GM12878 (cell line): ENCODE measurements around the gene CNTNAP2. TPM values are rescaled to one million over a fixed set of nuclear protein-coding genes. Genes with fewer than 3 reads are reported as not detected.

ENCODE experiments used
- ATAC-seq: fragments of 200-7000 bp; cut with Tn5 transposase; 3 replicates; pipeline ENCODE4 v1.9.1; 2020; ENCODE audit warnings: mild to moderate bottlenecking, moderate library complexity
- BruUV-seq: library from RNA; stranded (reverse); fragments of 400-500 nt; replicated peaks from 2 replicates; lab custom pipeline; 2021; lab: Mats Ljungman, UMichigan
- CTCF ChIA-PET: fragments of 300-600 bp; sonication (Branson Sonifier 250); formaldehyde crosslinking; extraction: SDS; loops from one replicate; lab custom pipeline; 2021; ENCODE audit warnings: inconsistent platforms; lab: Yijun Ruan, JAX
- POLR2A ChIA-PET: fragments of 350-600 bp; formaldehyde crosslinking; extraction: SDS; loops from one replicate; lab custom pipeline; 2021; ENCODE audit warnings: inconsistent platforms; lab: Charles Lee
- RAD21 ChIA-PET: fragments of 300-600 bp; sonication (Branson Sonifier 250); formaldehyde crosslinking; loops from one replicate; lab custom pipeline; 2023; ENCODE audit warnings: antibody characterized with exemption; ENCODE audit not compliant: unreplicated experiment; lab: Charles Lee
- SMC1A ChIA-PET: fragments of 300-600 bp; sonication (Branson Sonifier 250); formaldehyde crosslinking; loops from one replicate; lab custom pipeline; 2023; ENCODE audit not compliant: unreplicated experiment, uncharacterized antibody; lab: Charles Lee
- DNase-seq: peaks from one replicate; pipeline ENCODE4 v3.0.0-alpha.2; 2011; ENCODE audit warnings: low read depth, low spot score
- FAIRE-seq: peaks from 3 replicates; lab custom pipeline; 2011; peaks lifted over from hg19 to GRCh38; lab: Jason Lieb, UNC
- H2AFZ ChIP-seq: 2 replicates; pipeline ENCODE4 v1.6.0; 2011; ENCODE audit warnings: low read depth, low read length, control low read depth; ENCODE audit not compliant: control insufficient read depth
- H3K27ac ChIP-seq: 2 replicates; pipeline ENCODE4 v1.5.1; 2011; ENCODE audit warnings: control low read depth; ENCODE audit not compliant: control insufficient read depth, insufficient read depth
- H3K27me3 ChIP-seq, 2 experiments: replicated peaks in 1 of 2; 2 replicates each; pipeline versions ENCODE4 v1.6.0 to v1.6.1; 2011; ENCODE audit warnings: low read length in 1 of 2; ENCODE audit not compliant: control insufficient read depth in 2 of 2, insufficient read depth in 2 of 2
- H3K36me3 ChIP-seq, 2 experiments: 2 replicates each; pipeline ENCODE4 v1.5.1; 2011; ENCODE audit warnings: low read length in 1 of 2; ENCODE audit not compliant: control insufficient read depth in 2 of 2, insufficient read depth in 2 of 2
- H3K4me1 ChIP-seq: 2 replicates; pipeline ENCODE4 v1.6.1; 2011; ENCODE audit warnings: mild to moderate bottlenecking, low read length, moderate library complexity, mixed read lengths; ENCODE audit not compliant: control insufficient read depth, insufficient read depth
- H3K4me2 ChIP-seq: 2 replicates; pipeline ENCODE4 v1.6.0; 2011; ENCODE audit warnings: control low read depth; ENCODE audit not compliant: control insufficient read depth, insufficient read depth
- H3K4me3 ChIP-seq: fragments of 200-600 bp; sonication (generic); 2 replicates; pipeline ENCODE4 v1.5.1; 2016
- H3K79me2 ChIP-seq: 2 replicates; pipeline ENCODE4 v1.6.0; 2011; ENCODE audit warnings: low read length; ENCODE audit not compliant: control insufficient read depth, insufficient read depth
- H3K9ac ChIP-seq: 2 replicates; pipeline ENCODE4 v1.8.0; 2011; ENCODE audit warnings: low read length, control low read depth, mixed read lengths; ENCODE audit not compliant: control insufficient read depth, insufficient read depth
- H3K9me3 ChIP-seq: replicated peaks from 3 replicates; pipeline ENCODE4 v1.5.1; 2011; ENCODE audit warnings: mild to moderate bottlenecking, low read length; ENCODE audit not compliant: control insufficient read depth, insufficient read depth
- H4K20me1 ChIP-seq: 2 replicates; pipeline ENCODE4 v1.6.0; 2011; ENCODE audit not compliant: control insufficient read depth, insufficient read depth
- CBX5 ChIP-seq: sonication (generic); IDR thresholded peaks from 2 replicates; pipeline ENCODE4 v1.6.1; 2016; ENCODE audit warnings: low read depth, moderate library complexity, mild to moderate bottlenecking, inconsistent platforms
- CREB1 ChIP-seq: IDR thresholded peaks from 2 replicates; pipeline ENCODE4 v1.6.1; 2012; ENCODE audit warnings: low read depth, mild to moderate bottlenecking, inconsistent platforms
- CREM ChIP-seq: IDR thresholded peaks from 2 replicates; pipeline ENCODE4 v1.6.1; 2014; ENCODE audit warnings: antibody characterized with exemption, low read depth
- E2F8 ChIP-seq: fragments of 450-650 bp; IDR thresholded peaks from 2 replicates; pipeline ENCODE4 v1.6.1; 2018; ENCODE audit warnings: mild to moderate bottlenecking, low read depth, moderate library complexity; ENCODE audit not compliant: partially characterized antibody
- EGR1 ChIP-seq, 2 experiments: IDR thresholded peaks; 1 replicate in 1 of 2; 2 replicates in 1 of 2; pipeline ENCODE4 v1.6.1; 2011 to 2012; ENCODE audit warnings: low read depth in 2 of 2, low read length in 2 of 2, borderline replicate concordance in 1 of 2, mild to moderate bottlenecking in 1 of 2, moderate library complexity in 1 of 2
- HSF1 ChIP-seq: fragments of 150-350 bp; IDR thresholded peaks from 2 replicates; pipeline ENCODE4 v1.6.1; 2014; ENCODE audit warnings: mild to moderate bottlenecking, low read depth, low read length
- IRF3 ChIP-seq: fragments of 450-650 bp; IDR thresholded peaks from 2 replicates; pipeline ENCODE4 v1.6.1; 2014; ENCODE audit warnings: mild to moderate bottlenecking
- LARP7 ChIP-seq: fragments of 450-650 bp; IDR thresholded peaks from 2 replicates; pipeline ENCODE4 v1.6.1; 2017; ENCODE audit warnings: mild to moderate bottlenecking
- PML ChIP-seq: IDR thresholded peaks from 2 replicates; pipeline ENCODE4 v1.6.1; 2012; ENCODE audit warnings: low read length, inconsistent platforms
- SPI1 ChIP-seq: IDR thresholded peaks from 2 replicates; pipeline ENCODE4 v1.6.1; 2011; ENCODE audit warnings: low read depth, mild to moderate bottlenecking, low read length, moderate library complexity, borderline replicate concordance; ENCODE audit not compliant: insufficient read depth
- SRF ChIP-seq, 2 experiments: IDR thresholded peaks; 2 replicates each; pipeline ENCODE4 v1.6.1; 2011; ENCODE audit warnings: low read depth in 2 of 2, low read length in 2 of 2, mild to moderate bottlenecking in 1 of 2, moderate library complexity in 1 of 2
- STAT1 ChIP-seq: fragments of 450-650 bp; conservative IDR thresholded peaks from 2 replicates; pipeline ENCODE4 v1.6.1; 2014; ENCODE audit warnings: antibody characterized with exemption, mild to moderate bottlenecking
- STAT3 ChIP-seq: IDR thresholded peaks from 2 replicates; pipeline ENCODE4 v1.6.1; 2011; ENCODE audit warnings: low read depth, low read length, improper control_type of control experiment
- ZBTB11 ChIP-seq: fragments of 450-650 bp; formaldehyde crosslinking; IDR thresholded peaks from 2 replicates; pipeline ENCODE4 v1.5.0; 2022; ENCODE audit warnings: mild to moderate bottlenecking, missing genetic modification characterization
- ZNF207 ChIP-seq: fragments of 450-650 bp; IDR thresholded peaks from 2 replicates; pipeline ENCODE4 v1.6.1; 2014; ENCODE audit warnings: antibody characterized with exemption, mild to moderate bottlenecking, borderline replicate concordance
- ZNF217 ChIP-seq: fragments of 450-650 bp; IDR thresholded peaks from 2 replicates; pipeline ENCODE4 v1.6.1; 2017; ENCODE audit warnings: antibody characterized with exemption, mild to moderate bottlenecking
- ZNF274 ChIP-seq: IDR thresholded peaks from one replicate; pipeline ENCODE4 v1.8.0; 2011; ENCODE audit not compliant: insufficient read length, insufficient read depth
- WGBS: methylation state at CpG from one replicate; pipeline ENCODE4 v1.1.6; 2016; ENCODE audit warnings: low lambda C conversion rate; ENCODE audit not compliant: insufficient replicate concordance, insufficient coverage; ENCODE audit errors: missing lambda C conversion rate; 5-methylcytosine and 5-hydroxymethylcytosine counted together
- in situ Hi-C: fragments of 300-500 bp; cut with MboI; formaldehyde crosslinking; loops from 9 replicates; pipeline ENCODE4 v1.14.3; 2018; ENCODE audit warnings: mixed read lengths
- intact Hi-C: fragments of 100-400 bp; cut with micrococcal nuclease; formaldehyde crosslinking; loops from one replicate; pipeline ENCODE4 v1.14.2; 2022; ENCODE audit not compliant: unreplicated experiment
- polyA plus RNA-seq, 11 experiments: library from polyadenylated mRNA; depleted of rRNA in 4 of 11; unstranded in 6 of 11; stranded (reverse) in 5 of 11; fragments of >200 nt; fragmentation: Nextera tagmentation in 4 of 11; fragmentation: Illumina TruSeq in 1 of 11; extraction: Ambion mirVana in 4 of 11; extraction: Trizol in 1 of 11; gene quantifications; 1 replicate in 1 of 11; 2 replicates in 10 of 11; pipeline versions ENCODE4 v1.2.1 to v1.2.3, GENCODE V29; 2011 to 2016; ENCODE audit warnings: inconsistent platforms in 2 of 11, missing spikeins in 2 of 11, low read depth in 1 of 11
- total RNA-seq, 4 experiments: library from RNA; depleted of rRNA in 3 of 4; stranded (reverse); fragments of >200 nt in 3 of 4; fragmentation: Illumina TruSeq in 1 of 4; extraction: Trizol in 1 of 4; gene quantifications; 2 replicates each; pipeline versions ENCODE4 v1.2.1 to v1.2.3, GENCODE V29; 2013 to 2021

CNTNAP2 gene
- total and polyA plus RNA-seq, 10 of the 15 experiments (the other 5 are each of a cell fraction or from before 2014, with no cell fraction given) = 0.03 to 0.08 (median 0.03) TPM; not detected in 7

- POLR2A ChIA-PET = no interaction called here
- SMC1A ChIA-PET = interaction anchor here (0.6 kb wide), 2 partner anchors 46 to 967 kb away, joined by 3 read pairs; no protein-coding TSS in a partner anchor
- no peaks in the 10 kb centered on the region for H3K79me2 ChIP-seq
- H3K4me2 ChIP-seq = no peak overlapping the region
- no peaks in the 10 kb centered on the region for H3K4me1 ChIP-seq
- no peaks in the 10 kb centered on the region for H3K36me3 ChIP-seq
- 63% methylated on average over 7 of the region's 7 CpGs for WGBS
- CTCF ChIA-PET = interaction anchor here (0.6 kb wide), 1 partner anchor 146 kb away, joined by 3 read pairs; no protein-coding TSS in a partner anchor
- no peak overlapping the region for H2AFZ ChIP-seq
- ATAC-seq = no peak
- FAIRE-seq = no peak
- H3K27me3 ChIP-seq = no peaks in the 10 kb centered on the region; a peak in 2 of 4 replicates
- no peaks in the 10 kb centered on the region for H4K20me1 ChIP-seq
- H3K27ac ChIP-seq = no peak overlapping the region
- no peaks in the 10 kb centered on the region for H3K9me3 ChIP-seq
- no peak overlapping the region for H3K4me3 ChIP-seq
- no peak for DNase-seq
- in situ Hi-C loops (no loop called here), intact Hi-C loops (no loop called here)
- no TSS peak for BruUV-seq
- H3K9ac ChIP-seq = no peak overlapping the region
- RAD21 ChIA-PET = no interaction called here
- TF ChIP-seq IRF3 (no peak), ZNF274 (no peak), STAT3 (no peak), SRF (IDR thresholded peaks at IDR 0.05; ENCODE audit: low read depth in 2 of 2, low read length in 2 of 2) (no peak), CREM (no peak), LARP7 (no peak), E2F8 (no peak), CBX5 (no peak), PML (no peak), EGR1 (IDR thresholded peaks at IDR 0.05; ENCODE audit: borderline replicate concordance in 1 of 2, low read depth in 2 of 2, low read length in 2 of 2) (no peak), ZBTB11 (CRISPR knock-in tag) (no peak), HSF1 (no peak), STAT1 (no peak), SPI1 (no peak), ZNF217 (no peak), ZNF207 (no peak), CREB1 (no peak)
Observed at GRCh38 chr7:148410905-148411304, 2294.3 kb downstream of the CNTNAP2 start.
